ENCODE measurements around the gene TBC1D20.
A peak's percentile ranks its signal among the peaks of the same experiment; 100 is the strongest.
"Not testable (repeated sequence)": the region's sequence is repeated elsewhere in the genome, so short reads cannot be mapped to it uniquely, and the experiment has no call there.

Gene TBC1D20

GRCh38 chr20:400454-401275 lies 61.7 kb downstream of the TBC1D20 start:
- DNase-seq: peak; percentile 99

GRCh38 chr20:400128-400453 lies 62.2 kb downstream of the TBC1D20 start:
- no peak for DNase-seq

GRCh38 chr20:399182-399707 lies 63.1 kb downstream of the TBC1D20 start:
- no peak for DNase-seq

- no peak for DNase-seq
Measured at GRCh38 chr20:397432-398237, 64.7 kb downstream of the TBC1D20 start.

GRCh38 chr20:396619-397431 lies 65.5 kb downstream of the TBC1D20 start:
- DNase-seq: no peak

- DNase-seq: no peak
Measured at GRCh38 chr20:396252-396618, 66.1 kb downstream of the TBC1D20 start.

- DNase-seq: not testable (repeated sequence)
Measured at GRCh38 chr20:393296-393695, 69.0 kb downstream of the TBC1D20 start.

GRCh38 chr20:391041-391711 lies 71.2 kb downstream of the TBC1D20 start:
- DNase-seq: no peak

GRCh38 chr20:389220-389619 lies 73.1 kb downstream of the TBC1D20 start:
- DNase-seq: peak; percentile 32

GRCh38 chr20:388034-388994 lies 74.0 kb downstream of the TBC1D20 start:
- DNase-seq: no peak

GRCh38 chr20:387520-387919 lies 74.8 kb downstream of the TBC1D20 start:
- DNase-seq: no peak

- not testable (repeated sequence) for DNase-seq
Measured at GRCh38 chr20:386634-387033, 75.7 kb downstream of the TBC1D20 start.
